ENCODE measurements around the gene LYST.

- no peak for TF ChIP-seq CTCF (IDR thresholded peaks at IDR 0.05)
- no peak for TF ChIP-seq POLR2A (IDR thresholded peaks at IDR 0.05)
Observed at GRCh38 chr1:235779770-235780169, 86.9 kb downstream of the LYST start.

Data from prostate gland (tissue), 2 donors.